NB4 (cell line): Measurements from ENCODE around the gene CES1.

Experiments
- CTCF ChIP-seq: IDR thresholded peaks from one replicate; pipeline ENCODE4 v1.5.1; 2012; ENCODE audit warnings: low read depth, low read length
- MAX ChIP-seq: IDR thresholded peaks from 2 replicates; pipeline ENCODE4 v1.6.1; 2011; ENCODE audit warnings: low read depth, low read length
- POLR2A ChIP-seq: IDR thresholded peaks from 2 replicates; pipeline ENCODE4 v1.6.1; 2011; ENCODE audit warnings: mild to moderate bottlenecking; ENCODE audit not compliant: insufficient read length; ENCODE audit errors: extremely low read depth

GRCh38 chr16:55817236-55817912, 15.5 kb downstream of the CES1 start:
- TF ChIP-seq CTCF (no peak), POLR2A (no peak), MAX (no peak)
